Stimulated activated CD4-positive, alpha-beta T cell treated with anti-CD3 and anti-CD28 coated beads, Interleukin-1b, Interleukin-23, amount 100 ng/mL, for 24 hours (primary cell): ENCODE data around the gene SYT9.
"Not testable (repeated sequence)": the region's sequence is repeated elsewhere in the genome, so short reads cannot be mapped to it uniquely, and the experiment has no call there.

Experiments
- DNase-seq, 4 experiments: peaks; one replicate each; pipeline ENCODE4 v3.0.0-alpha.2; 2020; ENCODE audit warnings: low read depth in 4 of 4, low spot score in 1 of 4

SYT9 gene

DNA sequence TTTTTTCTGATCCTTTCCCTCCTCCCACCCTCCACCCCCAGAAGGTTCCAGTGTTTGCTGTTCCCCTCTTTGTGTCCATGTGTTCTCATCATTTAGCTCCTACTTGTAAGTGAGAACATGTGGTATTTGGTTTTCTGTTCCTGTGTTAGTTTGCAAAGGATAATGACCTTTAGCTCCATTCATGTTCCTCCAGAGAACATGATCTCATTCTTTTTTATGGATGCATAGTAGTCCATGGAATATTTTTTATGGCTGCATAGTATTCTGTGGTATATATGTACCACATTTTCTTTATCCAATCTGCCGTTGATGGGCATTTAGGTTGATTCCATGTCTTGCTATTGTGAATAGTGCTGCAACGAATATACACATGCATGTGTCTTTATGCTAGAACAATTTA lies 83.7 kb downstream of the SYT9 start:
- DNase-seq = not testable (repeated sequence)

DNA sequence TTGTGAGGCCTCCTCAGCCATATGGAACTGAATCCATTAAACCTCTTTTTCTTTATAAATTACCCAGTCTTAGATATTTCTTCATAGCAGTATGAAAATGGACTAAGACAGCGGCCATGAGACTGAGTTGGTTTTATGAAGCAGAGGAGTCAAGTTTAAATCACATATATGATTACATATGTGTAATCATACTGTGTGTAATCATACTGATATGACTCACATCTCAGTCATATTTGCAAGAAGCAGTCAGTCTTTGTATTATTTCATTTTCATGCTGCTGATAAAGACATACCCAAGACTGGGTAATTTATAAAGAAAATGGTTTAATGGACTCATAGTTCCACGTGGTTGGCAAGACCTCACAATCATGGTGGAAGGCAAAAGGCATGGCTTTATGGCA lies 89.8 kb downstream of the SYT9 start:
- DNase-seq = no peak

DNA sequence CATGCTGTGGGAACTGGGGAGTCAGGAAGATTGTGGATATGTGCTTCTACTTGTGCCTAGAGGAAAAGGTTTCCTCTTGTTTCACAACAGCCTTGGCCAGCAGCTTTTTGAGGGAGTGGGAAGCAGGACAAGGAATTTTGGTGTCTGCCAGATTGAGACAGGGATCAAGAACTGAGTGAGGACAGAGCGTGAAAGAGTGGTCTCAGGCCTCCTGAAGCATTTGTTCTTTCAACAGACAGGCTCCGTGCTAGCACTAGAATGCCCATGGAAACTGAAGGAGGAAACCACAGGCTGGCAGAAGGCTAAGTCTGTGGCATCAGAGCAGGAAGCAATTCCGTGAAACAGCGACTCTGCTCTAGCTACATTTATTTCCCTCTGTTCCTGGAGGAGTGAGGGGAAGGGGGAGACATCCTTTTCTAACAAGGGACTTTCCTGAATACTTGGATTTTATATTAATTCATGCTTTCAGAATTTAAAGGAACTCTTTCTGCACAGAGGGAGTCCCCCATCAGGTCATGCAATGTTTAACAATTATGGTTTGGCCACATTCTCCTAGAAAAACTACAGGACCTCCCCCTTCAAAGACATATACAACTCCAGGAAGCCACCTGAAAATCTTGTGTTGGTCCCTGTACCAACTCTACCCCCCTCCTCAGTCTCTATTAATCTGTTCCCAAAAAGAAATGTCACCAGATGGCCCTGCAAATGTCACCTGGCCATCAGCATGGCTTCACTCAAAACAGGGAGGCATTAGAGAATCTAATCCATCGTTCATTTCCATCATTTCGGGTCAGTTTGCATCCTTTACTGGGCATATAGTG lies 96.1 kb downstream of the SYT9 start:
- no peak for DNase-seq

DNA sequence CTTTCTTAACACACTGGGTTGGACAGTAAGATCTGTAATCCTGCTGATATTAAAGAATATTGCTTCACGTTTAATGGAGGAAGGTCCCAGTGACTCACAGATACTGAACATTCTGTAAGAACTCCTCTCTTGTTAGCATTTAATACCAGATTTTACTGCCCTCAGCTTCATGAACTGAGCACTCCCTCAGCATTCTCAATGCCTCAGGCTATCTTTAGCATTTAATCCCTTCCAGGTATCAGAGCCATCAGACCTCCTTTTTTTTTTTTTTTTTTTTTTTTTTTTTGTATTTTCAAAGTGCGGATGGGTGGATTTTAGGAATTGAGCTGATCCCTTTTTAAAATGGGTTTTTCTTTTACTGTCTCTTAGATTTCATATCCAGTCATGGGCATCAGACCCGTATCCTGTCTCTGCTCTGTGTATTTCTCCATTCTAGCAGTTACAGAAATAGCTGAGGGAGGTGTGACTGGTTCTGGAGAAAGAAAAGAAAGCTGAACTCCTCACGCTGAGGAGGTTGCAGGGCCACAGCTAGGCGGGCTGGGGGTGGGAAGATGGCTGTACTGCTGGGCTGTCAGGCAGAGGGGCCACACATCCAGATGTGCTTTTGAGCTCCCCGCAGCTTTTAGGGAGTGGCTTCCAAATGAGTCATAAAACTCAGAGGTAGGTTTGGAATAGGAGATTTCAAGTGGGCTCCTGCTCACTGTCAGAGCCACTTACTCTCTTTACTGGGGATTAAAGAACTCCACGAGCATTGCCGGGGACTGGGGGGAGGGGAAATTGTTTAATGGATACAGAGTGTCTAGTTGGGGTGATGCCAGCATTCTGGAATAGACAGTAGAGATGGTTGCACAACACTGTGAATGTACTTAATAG lies 97.0 kb downstream of the SYT9 start:
- DNase-seq = no peak

DNA sequence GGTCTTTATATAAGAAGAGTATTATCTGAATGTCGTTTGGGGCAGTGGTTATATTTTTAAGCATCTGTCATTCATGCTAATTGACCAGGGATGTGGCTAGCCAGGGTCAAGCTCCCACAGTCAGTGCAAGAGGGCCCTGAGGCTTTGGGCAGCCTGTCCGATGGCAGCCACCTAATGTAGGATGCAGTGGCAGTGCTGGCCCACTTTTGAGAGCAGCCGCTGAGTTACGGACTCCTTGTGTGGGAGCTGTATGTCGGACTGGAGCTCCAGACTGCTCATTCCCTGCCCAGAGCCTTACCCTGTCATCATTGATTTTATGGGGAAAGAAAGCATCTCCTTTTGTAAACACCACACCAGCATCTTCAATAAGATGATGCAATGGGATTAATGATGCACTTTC lies 99.5 kb downstream of the SYT9 start:
- DNase-seq = no peak

DNA sequence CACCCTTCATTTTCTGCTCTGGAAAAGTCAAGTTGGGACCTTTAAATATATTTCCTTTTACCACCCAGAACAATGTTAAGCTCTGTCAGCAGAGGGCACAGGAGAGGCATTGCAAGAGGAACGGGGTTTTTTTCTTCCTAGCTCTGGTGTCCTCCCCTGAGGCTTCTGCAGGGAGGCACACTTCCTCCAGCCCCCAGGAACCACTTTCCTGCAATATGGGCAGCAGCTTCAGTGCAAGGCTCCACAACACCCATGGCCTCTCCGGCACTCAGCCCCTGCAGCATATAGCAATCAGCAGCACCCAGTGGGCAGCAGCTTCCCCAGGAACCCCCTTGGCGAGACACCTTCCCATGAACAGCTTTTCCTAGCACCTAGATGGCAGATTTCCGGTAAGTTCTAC lies 101.4 kb downstream of the SYT9 start:
- no peak for DNase-seq

DNA sequence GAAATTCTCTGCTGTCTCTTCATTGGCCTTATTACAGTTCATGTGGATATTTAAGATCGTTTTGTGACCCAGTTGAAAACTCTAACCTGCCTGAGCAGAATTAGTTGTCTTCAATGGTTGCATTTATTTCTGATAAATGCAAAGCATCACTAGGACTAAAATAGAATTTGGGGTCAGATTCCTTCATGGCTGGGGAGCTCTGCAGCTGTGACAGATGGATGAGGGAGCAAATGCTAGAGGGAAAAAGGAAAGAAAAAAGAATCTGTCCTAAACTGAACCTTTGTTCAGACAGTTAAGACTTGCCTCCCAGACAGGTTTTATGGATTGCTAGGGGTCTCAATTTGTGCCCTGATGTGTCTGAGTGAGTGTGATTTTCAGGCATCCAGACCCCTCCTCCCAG lies 113.0 kb downstream of the SYT9 start:
- no peak for DNase-seq

DNA sequence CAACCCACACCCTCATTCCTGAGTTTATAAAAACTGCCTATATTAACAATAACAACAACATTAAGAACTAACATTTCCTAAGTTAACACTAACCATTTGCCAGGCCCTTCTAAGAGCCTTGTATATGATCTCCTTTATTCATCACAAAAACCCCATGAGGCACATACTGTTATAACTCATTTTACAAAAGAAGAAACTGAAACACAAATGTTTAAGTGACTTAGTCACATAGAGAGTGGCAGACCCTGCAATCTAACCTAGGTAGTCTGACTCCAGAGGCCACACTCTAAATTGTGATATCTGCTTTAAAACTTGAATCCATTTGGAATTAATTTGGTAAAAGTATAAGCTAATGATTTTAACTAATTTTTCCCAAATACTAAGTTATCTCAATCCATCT lies 116.1 kb downstream of the SYT9 start:
- DNase-seq = no peak

DNA sequence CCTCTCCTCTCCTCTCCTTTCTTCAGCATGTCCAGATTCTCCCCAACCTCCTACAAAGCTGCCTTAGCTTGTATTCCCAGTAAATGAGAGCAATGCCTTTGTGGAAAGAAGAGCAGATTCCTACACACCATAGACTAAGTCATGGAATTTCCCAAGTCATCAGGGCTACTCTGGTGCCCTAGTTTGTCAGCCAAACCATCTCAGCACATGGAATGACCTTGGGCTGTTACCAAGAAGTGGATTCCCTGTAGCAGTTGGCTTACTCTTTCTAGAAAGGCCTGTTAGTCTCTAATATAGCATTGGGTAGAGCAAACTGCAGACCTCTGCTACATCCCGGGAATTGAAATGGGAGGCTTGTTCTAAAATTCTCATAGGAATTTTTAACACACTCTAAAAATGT lies 124.7 kb downstream of the SYT9 start:
- no peak for DNase-seq

DNA sequence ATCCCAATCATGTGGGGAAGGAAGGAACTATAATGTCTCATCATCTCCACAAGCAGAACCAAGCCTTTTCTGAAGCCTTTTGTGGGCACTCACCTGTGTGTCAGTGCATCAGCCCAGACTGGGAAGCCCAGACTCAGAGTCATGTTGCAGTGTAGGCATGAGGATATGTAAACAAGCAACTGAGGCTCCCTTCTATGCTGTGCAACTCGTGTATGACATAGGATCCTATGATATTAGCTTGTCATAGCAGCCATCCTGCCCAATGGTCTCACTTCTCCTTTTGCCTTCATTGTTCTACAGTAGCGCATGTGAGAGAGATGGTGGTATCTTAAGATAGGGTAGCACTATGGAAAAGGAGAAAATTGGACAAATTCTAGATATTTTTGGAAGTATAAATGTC lies 130.2 kb downstream of the SYT9 start:
- no peak for DNase-seq

DNA sequence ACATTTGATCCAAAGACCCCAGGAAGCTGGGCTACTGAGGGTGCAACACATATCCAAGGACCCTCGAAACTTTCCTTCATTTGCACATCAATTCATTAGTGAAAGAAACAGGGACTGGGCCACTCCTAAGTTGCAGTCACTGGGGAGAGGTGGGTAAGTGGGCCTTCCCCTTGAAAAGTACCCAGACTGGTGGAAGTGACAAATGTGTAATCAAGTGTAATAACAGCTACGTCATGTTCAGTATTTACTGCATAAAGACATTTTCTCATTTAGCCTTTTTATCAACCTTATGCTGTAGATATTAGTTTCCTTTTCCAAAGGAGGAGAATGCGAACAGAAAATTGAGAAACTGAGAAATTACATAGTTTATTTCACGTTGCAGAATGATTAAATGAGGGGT lies 131.7 kb downstream of the SYT9 start:
- DNase-seq = no peak

DNA sequence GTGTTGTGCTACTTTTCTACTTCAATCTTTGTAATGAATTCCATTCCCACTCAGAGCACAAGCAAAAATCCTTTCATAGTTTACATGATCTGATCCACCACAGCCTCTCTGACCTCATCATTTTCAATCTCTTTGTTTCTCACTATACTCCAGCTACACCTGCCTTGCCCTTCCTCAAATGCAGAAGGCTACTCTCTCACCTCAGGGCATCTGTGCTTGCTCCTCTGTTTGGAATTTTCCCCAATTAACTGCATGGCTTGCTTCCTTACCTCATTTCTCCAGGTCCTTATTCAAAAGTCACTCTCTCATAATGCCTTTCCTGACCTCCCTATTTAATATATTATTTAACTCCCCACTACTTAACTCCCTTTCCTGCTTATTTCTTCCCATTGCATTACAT lies 133.0 kb downstream of the SYT9 start:
- DNase-seq = no peak

DNA sequence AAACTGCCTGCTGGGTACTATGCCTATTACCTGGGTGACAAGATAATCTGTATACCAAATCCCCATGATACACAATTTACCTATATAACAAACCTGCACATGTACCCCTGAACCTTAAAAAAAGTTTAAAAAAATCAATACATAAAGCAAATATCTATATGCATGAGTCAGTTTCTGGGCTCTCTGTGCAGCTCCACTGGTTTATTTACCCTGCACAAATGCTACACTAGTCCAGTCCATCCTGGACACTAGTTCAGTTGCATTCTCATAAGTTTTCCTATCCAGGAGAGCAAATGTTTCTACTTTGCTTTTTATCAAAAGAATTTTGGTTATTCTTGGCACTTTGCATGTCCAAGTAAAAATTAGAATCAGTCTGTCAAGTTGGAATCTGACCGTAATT lies 133.8 kb downstream of the SYT9 start:
- DNase-seq = no peak

DNA sequence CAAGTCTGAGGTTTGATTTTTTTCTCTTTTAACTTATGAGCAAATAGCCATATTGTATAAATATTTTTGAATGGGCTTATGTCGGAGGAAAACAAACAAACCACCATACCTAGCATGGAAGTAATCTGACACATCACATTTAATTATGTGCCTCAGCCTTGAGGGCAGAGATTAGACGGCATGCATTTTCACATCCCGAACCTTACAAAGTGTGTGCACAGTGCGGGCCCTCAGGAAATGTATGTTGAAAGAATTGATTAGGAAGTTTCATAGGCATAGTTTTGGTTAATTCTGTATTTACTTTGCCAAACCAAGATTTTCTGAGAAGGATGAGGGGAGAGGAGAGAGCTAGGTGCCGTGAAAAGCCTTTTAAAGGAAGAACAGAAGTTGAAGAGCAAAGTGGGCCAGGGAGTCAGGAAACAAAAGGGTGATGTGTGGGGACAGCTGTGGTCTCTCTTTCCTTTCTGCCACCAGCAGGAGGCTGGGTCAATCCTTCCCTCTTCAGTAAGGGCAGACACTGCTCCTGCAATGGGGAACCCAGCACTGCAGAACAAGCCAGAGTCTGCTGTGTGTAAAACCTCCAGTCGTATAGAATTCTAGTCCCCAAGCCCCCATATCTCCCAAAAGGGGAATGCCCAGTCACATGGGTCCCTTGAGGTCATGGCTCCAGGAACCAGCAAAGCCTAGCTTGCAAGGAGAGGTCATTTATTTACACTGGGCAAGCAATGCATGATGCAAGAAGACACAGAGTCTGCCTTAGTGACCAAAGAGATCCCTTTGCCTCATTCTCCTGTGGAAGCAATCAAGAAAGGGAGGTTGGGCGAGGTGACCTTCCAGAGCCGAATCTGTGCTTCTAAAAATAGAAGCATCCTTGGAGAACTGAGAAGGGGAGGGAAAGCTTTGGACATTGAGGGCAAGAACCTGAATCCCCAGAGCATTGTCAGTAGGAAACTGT lies 162.5 kb downstream of the SYT9 start:
- DNase-seq = no peak

DNA sequence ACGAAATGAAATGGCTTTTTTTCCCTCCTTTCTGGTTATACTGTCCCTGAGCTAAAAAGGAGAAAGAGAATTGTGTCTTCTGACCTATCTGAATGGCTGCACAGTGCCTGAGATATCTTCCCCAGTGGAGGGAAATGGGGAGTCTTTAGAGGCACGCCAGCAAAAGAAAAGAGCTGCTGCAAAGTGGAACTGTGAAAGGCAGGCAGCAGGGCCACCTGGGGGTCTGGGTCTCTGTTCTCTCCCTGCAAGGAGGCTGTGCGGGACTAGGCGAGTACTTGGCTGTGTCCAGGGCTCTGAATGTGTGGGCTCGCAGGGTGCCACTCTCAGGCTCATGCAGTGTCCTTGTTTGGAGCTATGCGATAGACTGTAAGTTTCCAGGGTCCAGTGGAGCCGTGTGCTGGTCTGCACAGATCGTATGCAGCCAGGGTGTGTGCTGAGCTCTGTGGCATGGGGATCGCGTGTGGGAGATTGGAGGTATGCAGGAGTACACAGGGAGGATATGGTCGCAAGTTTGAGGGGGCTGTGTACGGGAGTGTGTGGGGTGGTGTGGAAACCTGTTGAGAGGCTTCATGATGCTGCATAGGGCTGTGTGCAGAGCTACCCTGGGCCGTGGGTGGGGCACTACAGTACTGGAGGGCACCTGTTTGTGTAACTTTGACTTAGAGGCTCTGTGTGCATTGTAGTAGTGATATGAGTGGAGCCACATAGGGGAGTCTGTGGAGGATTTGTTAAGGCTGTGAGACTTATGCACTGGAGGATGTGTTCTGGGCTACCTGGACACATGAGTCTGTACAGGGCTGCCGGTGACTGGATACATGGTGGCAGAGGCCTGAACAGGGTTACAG lies 163.5 kb downstream of the SYT9 start:
- no peak for DNase-seq

DNA sequence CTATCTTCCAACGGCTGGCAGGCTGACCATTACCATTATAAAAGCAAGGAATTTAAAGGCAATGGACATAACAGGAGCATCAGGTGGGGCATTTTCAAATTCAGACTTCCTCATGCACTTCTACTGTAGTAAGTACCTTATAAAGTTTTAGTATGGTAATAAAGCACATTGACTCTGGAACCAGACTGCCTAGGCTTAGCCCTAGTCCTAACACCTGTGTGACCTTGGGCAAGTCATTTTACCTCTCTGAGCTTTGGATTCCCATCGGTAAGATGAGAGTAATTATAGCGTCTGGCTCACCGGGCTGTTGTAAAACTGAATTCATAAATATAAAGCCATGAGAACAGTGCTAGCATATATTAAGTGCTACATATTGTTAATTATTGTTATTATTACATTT lies 164.4 kb downstream of the SYT9 start:
- no peak for DNase-seq

DNA sequence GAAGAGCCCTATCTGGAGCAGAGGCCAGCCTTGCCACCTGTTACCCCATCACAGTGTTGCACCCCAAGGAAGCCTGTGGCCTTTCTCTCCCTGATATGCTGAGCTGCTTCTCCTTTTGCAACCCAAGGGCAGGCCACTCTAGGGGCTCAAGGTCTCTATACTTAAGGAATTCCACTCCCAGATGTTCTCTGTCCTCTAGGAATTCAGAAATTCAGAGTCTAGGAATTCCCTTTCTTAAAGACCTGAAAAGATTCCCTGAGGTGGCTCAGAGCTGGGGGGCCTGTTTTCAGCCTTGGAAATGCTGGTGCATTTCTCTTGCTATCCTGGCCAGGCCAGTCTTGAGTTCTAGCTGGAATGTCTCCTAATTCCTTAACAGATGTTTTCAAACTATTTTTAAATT lies 165.6 kb downstream of the SYT9 start:
- DNase-seq = no peak

DNA sequence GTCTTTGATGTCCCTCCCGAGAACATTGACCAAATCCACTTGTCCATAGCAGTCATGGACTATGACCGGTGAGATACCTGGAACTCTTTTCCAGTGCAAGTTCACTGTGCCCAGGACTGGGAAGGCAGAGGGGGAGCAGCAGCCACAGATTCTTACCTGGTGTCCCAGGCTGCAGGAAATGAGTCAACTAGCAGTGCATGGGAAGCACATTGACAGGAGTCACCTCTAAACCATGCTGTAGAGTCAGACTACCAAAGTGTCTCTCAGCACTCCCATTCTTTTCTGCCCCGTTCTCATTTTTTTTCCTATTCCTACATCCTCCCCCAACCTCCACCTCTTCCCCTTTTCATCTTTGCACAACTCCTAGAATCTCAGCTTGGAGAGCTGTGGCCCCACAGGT lies 166.4 kb downstream of the SYT9 start:
- no peak for DNase-seq

DNA sequence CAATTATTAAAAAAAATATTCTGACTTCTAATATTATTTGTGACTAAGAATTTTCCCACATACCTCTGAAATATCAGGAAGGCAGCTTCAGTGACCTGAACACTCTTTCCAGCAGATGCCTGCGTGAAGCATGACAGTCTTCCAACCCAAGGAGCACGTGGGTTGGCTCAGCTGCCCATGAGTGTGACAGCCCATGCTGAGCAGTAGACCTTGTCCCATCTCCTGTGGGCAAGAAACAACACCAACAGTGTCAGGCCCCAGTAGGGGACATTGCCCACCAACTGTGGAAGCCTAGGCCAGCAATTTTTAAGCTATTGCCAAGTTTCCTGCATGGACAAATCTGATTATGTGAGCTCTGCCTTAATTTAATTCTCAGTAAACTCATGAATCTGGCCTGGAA lies 167.2 kb downstream of the SYT9 start:
- no peak for DNase-seq

DNA sequence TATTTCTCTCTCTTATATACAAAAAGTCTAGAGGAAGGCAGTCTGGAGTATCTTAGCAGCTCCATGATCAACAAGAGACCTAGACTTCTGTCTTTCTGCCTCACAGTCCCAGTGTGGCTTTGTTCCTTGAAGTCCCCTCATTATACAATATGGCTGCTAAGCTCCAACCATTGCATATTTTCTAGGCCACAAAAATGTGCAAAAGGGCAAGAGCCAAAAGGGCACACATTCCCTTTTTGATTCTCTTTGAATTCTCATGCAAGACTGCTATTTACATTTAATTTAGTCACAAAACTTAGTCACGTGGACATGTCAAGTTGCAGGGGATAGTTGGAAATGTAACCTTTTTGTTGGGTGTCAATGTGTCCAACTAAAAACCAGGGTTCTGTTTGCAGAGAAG lies 169.4 kb downstream of the SYT9 start:
- DNase-seq = no peak
